Liver (tissue), 9 donors: Measurements from ENCODE around the gene GRIN2A. TPM values are rescaled to one million over a fixed set of nuclear protein-coding genes. Genes with fewer than 3 reads are reported as not detected.

Experiments used
- DNase-seq: peaks from one replicate; pipeline ENCODE4 v3.0.0-alpha.2; 2017; ENCODE audit warnings: low spot score
- H3K27ac ChIP-seq, 2 donors: one replicate each; pipeline ENCODE4 v1.7.0; 2013; ENCODE audit warnings: inconsistent platforms in 2 of 2, low read length in 2 of 2, control low read depth in 1 of 2, low read depth in 1 of 2, mild to moderate bottlenecking in 1 of 2
- H3K27me3 ChIP-seq, 4 donors: one replicate each; pipeline versions ENCODE4 v1.6.1 to v1.7.0; 2013; ENCODE audit warnings: low read length in 3 of 4, inconsistent platforms in 1 of 4, mild to moderate bottlenecking in 1 of 4, moderate library complexity in 1 of 4; ENCODE audit not compliant: control insufficient read depth in 4 of 4, insufficient read depth in 4 of 4
- H3K36me3 ChIP-seq, 4 donors: one replicate each; pipeline versions ENCODE4 v1.6.1 to v1.7.0; 2013; ENCODE audit warnings: low read length in 3 of 4, mild to moderate bottlenecking in 3 of 4, low read depth in 1 of 4, moderate library complexity in 1 of 4; ENCODE audit not compliant: control insufficient read depth in 4 of 4, insufficient read depth in 3 of 4
- H3K4me1 ChIP-seq, 4 donors: one replicate each; pipeline versions ENCODE4 v1.6.1 to v1.7.0; 2013; ENCODE audit warnings: low read length in 3 of 4, mild to moderate bottlenecking in 3 of 4, moderate library complexity in 1 of 4; ENCODE audit not compliant: control insufficient read depth in 4 of 4, insufficient read depth in 4 of 4
- H3K4me3 ChIP-seq, 3 donors: one replicate each; pipeline versions ENCODE4 v1.6.1 to v1.7.0; 2013; ENCODE audit warnings: low read length in 3 of 3, control low read depth in 1 of 3, low read depth in 1 of 3, mild to moderate bottlenecking in 1 of 3
- H3K9ac ChIP-seq, 2 donors: one replicate each; pipeline ENCODE4 v1.7.0; 2013; ENCODE audit warnings: low read length in 2 of 2, mild to moderate bottlenecking in 2 of 2, moderate library complexity in 2 of 2, control low read depth in 1 of 2, low read depth in 1 of 2
- H3K9me3 ChIP-seq, 4 donors: one replicate each; pipeline versions ENCODE4 v1.6.1 to v1.7.0; 2013; ENCODE audit warnings: low read length in 3 of 4; ENCODE audit not compliant: control insufficient read depth in 4 of 4
- CTCF ChIP-seq: fragments of 150-350 bp; IDR thresholded peaks from 2 replicates; pipeline ENCODE4 v1.5.1; 2017; ENCODE audit warnings: improper control_type of control experiment, low read depth, low read length; ENCODE audit not compliant: missing input control
- EGR1 ChIP-seq, 2 donors: IDR thresholded peaks; 2 replicates each; pipeline ENCODE4 v1.6.1; 2016 to 2018; ENCODE audit warnings: antibody characterized with exemption in 2 of 2, low read depth in 2 of 2
- FOXA1 ChIP-seq: IDR thresholded peaks from 2 replicates; pipeline ENCODE4 v1.6.1; 2016; ENCODE audit warnings: antibody characterized with exemption
- FOXA2 ChIP-seq: IDR thresholded peaks from 2 replicates; pipeline ENCODE4 v1.6.1; 2016; ENCODE audit warnings: antibody characterized with exemption
- GABPA ChIP-seq, 2 donors: IDR thresholded peaks in 1 of 2; conservative IDR thresholded peaks in 1 of 2; 2 replicates each; pipeline ENCODE4 v1.6.1; 2016; ENCODE audit warnings: antibody characterized with exemption in 2 of 2, mild to moderate bottlenecking in 1 of 2, moderate library complexity in 1 of 2
- HNF4A ChIP-seq, 2 donors: conservative IDR thresholded peaks; 2 replicates each; pipeline ENCODE4 v1.6.1; 2016; ENCODE audit warnings: antibody characterized with exemption in 2 of 2, mild to moderate bottlenecking in 2 of 2
- HNF4G ChIP-seq: IDR thresholded peaks from 2 replicates; pipeline ENCODE4 v1.6.1; 2016; ENCODE audit warnings: antibody characterized with exemption
- JUND ChIP-seq, 2 donors: IDR thresholded peaks; 2 replicates each; pipeline ENCODE4 v1.6.1; 2016; ENCODE audit warnings: antibody characterized with exemption in 2 of 2
- MAX ChIP-seq: IDR thresholded peaks from 2 replicates; pipeline ENCODE4 v1.6.1; 2016; ENCODE audit warnings: antibody characterized with exemption
- NR2F2 ChIP-seq: IDR thresholded peaks from 2 replicates; pipeline ENCODE4 v1.6.1; 2016; ENCODE audit warnings: antibody characterized with exemption
- RAD21 ChIP-seq, 2 donors: IDR thresholded peaks; 2 replicates each; pipeline ENCODE4 v1.6.1; 2016; ENCODE audit warnings: antibody characterized with exemption in 2 of 2, mild to moderate bottlenecking in 2 of 2
- REST ChIP-seq: IDR thresholded peaks from 2 replicates; pipeline ENCODE4 v1.6.1; 2016; ENCODE audit warnings: antibody characterized with exemption, mild to moderate bottlenecking
- TAF1 ChIP-seq: conservative IDR thresholded peaks from 2 replicates; pipeline ENCODE4 v1.6.1; 2016; ENCODE audit warnings: antibody characterized with exemption, mild to moderate bottlenecking
- YY1 ChIP-seq: IDR thresholded peaks from 2 replicates; pipeline ENCODE4 v1.6.1; 2016; ENCODE audit warnings: antibody characterized with exemption, mild to moderate bottlenecking
- ZBTB33 ChIP-seq: IDR thresholded peaks from 2 replicates; pipeline ENCODE4 v1.6.1; 2016; ENCODE audit warnings: antibody characterized with exemption
- WGBS: extraction: QIAGEN DNeasy Blood & Tissue Kit; methylation state at CpG from one replicate; pipeline ENCODE4 v1.1.7; 2013; 5-methylcytosine and 5-hydroxymethylcytosine counted together
- polyA plus RNA-seq, 2 donors: library from polyadenylated mRNA; stranded (reverse) in 1 of 2; unstranded in 1 of 2; fragments of 200-250 nt in 1 of 2; fragments of >200 nt in 1 of 2; fragmentation: Nextera tagmentation in 1 of 2; extraction: Ambion mirVana in 1 of 2; gene quantifications; one replicate each; pipeline versions ENCODE4 v1.2.1 to v1.2.3, GENCODE V29; 2013 to 2015
- total RNA-seq, 2 donors: library from RNA; depleted of rRNA; stranded (reverse); fragments of >200 nt; gene quantifications; one replicate each; pipeline ENCODE4 v1.2.3, GENCODE V29; 2014
- donor health status: healthy.
- donor health status: healthy.
- donor health status: healthy.
- donor health status: healthy.
- donor health status: healthy.

GRIN2A gene
- total and polyA plus RNA-seq, 4 donors: under 0.01 to 0.08 (median 0.07) TPM; not detected in 1

GRCh38 chr16:9790199-9790598 lies 392.0 kb downstream of the GRIN2A start:
- no peak for DNase-seq
- Histone ChIP-seq H3K27me3 (no peaks in the 10 kb centered on the region), H3K4me1 (no peaks in the 10 kb centered on the region), H3K4me3 (no peak overlapping the region), H3K27ac (no peak overlapping the region), H3K36me3 (no peaks in the 10 kb centered on the region), H3K9me3 (no peaks in the 10 kb centered on the region), H3K9ac (no peak overlapping the region)
- WGBS: 76% methylated on average over 2 of the region's 2 CpGs
- TF ChIP-seq HNF4G (no peak), GABPA (IDR thresholded peaks at IDR 0.05 in 1 of 2, conservative IDR thresholded peaks at IDR 0.05 in 1 of 2) (no peak), HNF4A (conservative IDR thresholded peaks at IDR 0.05) (no peak), JUND (IDR thresholded peaks at IDR 0.05) (no peak), MAX (no peak), TAF1 (no peak), FOXA2 (no peak), RAD21 (IDR thresholded peaks at IDR 0.05) (no peak), REST (no peak), EGR1 (IDR thresholded peaks at IDR 0.05; ENCODE audit: low read depth in 2 of 2) (no peak)

- no peak for DNase-seq
- TF ChIP-seq HNF4G (no peak), JUND (IDR thresholded peaks at IDR 0.05) (no peak), GABPA (IDR thresholded peaks at IDR 0.05 in 1 of 2, conservative IDR thresholded peaks at IDR 0.05 in 1 of 2) (no peak), YY1 (no peak), TAF1 (no peak), FOXA1 (no peak), REST (no peak), NR2F2 (no peak), MAX (no peak), ZBTB33 (no peak), CTCF (no peak)
- no peak overlapping the region for H3K4me3 ChIP-seq
- H3K27me3 ChIP-seq: no peaks in the 10 kb centered on the region
- no peaks in the 10 kb centered on the region for H3K9me3 ChIP-seq
- no peaks in the 10 kb centered on the region for H3K4me1 ChIP-seq
- WGBS: 55% methylated on average over 5 of the region's 5 CpGs
- H3K36me3 ChIP-seq: no peaks in the 10 kb centered on the region
- H3K27ac ChIP-seq: no peak overlapping the region
- no peak overlapping the region for H3K9ac ChIP-seq
Measured at GRCh38 chr16:9787717-9788116, 394.5 kb downstream of the GRIN2A start.
